ENCODE data around the gene EGLN3.

- TF ChIP-seq NFE2L1 (CRISPR knock-in tag; IDR thresholded peaks at IDR 0.05) (no peak), ZNF532 (CRISPR knock-in tag; IDR thresholded peaks at IDR 0.05; ENCODE audit: borderline replicate concordance) (no peak), ARID4B (CRISPR knock-in tag; IDR thresholded peaks at IDR 0.05; ENCODE audit: borderline replicate concordance) (no peak), CTCF (IDR thresholded peaks at IDR 0.05) (no peak), ATF3 (CRISPR knock-in tag; conservative IDR thresholded peaks at IDR 0.05) (no peak), ESRRA (CRISPR knock-in tag; IDR thresholded peaks at IDR 0.05; ENCODE audit: borderline replicate concordance) (no peak), ZNF671 (CRISPR knock-in tag; IDR thresholded peaks at IDR 0.05) (no peak), SMAD3 (CRISPR knock-in tag; IDR thresholded peaks at IDR 0.05; ENCODE audit: borderline replicate concordance) (no peak), ATF1 (CRISPR knock-in tag; IDR thresholded peaks at IDR 0.05) (no peak)
Observed at GRCh38 chr14:33979613-33980276, 28.9 kb upstream of the EGLN3 start.
